DOHH2 (cell line): ENCODE data around the gene NQO2.
"Not testable (repeated sequence)": the region's sequence is repeated elsewhere in the genome, so short reads cannot be mapped to it uniquely, and the experiment has no call there.

Source experiments
- EZH2phosphoT487 ChIP-seq: fragments of 200-600 bp; sonication (generic); IDR thresholded peaks from 2 replicates; pipeline ENCODE4 v1.6.1; 2017; ENCODE audit warnings: borderline replicate concordance, mild to moderate bottlenecking, antibody characterized with exemption, low read length, moderate library complexity, mixed read lengths
- TF ChIP-seq, protein P1 (sequence below): fragments of 200-600 bp; sonication (generic); IDR thresholded peaks from one replicate; pipeline ENCODE4 v1.5.1; 2014; ENCODE audit warnings: antibody characterized with exemption, mild to moderate bottlenecking, low read depth, low read length; ENCODE audit not compliant: poor library complexity, severe bottlenecking

DNA sequence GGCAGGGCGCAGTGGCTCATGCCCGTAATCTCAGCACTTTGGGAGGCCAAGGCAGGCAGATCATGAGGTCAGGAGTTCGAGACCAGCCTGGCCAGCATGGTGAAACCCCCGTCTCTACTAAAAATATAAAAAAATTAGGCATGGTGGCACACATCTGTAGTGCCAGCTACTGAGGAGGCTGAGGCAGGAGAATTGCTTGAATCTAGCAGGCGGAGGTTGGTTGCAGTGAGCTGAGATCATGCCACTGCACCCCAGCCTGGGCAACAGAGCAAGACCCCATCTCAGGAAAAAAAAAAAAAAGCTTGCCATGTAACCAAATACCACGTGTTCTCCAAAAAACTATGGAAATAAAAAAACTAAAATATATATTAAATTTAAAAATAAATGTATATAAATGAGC lies 26.5 kb upstream of the NQO2 start:
- not testable (repeated sequence) for TF ChIP-seq EZH2phosphoT487
- TF ChIP-seq, protein P1, sequence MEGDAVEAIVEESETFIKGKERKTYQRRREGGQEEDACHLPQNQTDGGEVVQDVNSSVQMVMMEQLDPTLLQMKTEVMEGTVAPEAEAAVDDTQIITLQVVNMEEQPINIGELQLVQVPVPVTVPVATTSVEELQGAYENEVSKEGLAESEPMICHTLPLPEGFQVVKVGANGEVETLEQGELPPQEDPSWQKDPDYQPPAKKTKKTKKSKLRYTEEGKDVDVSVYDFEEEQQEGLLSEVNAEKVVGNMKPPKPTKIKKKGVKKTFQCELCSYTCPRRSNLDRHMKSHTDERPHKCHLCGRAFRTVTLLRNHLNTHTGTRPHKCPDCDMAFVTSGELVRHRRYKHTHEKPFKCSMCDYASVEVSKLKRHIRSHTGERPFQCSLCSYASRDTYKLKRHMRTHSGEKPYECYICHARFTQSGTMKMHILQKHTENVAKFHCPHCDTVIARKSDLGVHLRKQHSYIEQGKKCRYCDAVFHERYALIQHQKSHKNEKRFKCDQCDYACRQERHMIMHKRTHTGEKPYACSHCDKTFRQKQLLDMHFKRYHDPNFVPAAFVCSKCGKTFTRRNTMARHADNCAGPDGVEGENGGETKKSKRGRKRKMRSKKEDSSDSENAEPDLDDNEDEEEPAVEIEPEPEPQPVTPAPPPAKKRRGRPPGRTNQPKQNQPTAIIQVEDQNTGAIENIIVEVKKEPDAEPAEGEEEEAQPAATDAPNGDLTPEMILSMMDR = not testable (repeated sequence)
